HepG2 (cell line): ENCODE data around the gene TCAP. TPM values are rescaled to one million over a fixed set of nuclear protein-coding genes. Genes with fewer than 3 reads are reported as not detected.

Experiments
- ATAD3A ChIP-seq: sonication (generic); formaldehyde crosslinking; IDR thresholded peaks from 2 replicates; pipeline ENCODE4 v1.4.0; 2020; ENCODE audit warnings: missing genetic modification reagents
- E2F1 ChIP-seq: sonication (generic); formaldehyde crosslinking; IDR thresholded peaks from 2 replicates; pipeline ENCODE4 v1.5.0; 2020; ENCODE audit warnings: missing genetic modification reagents
- EED ChIP-seq: sonication (generic); formaldehyde crosslinking; IDR thresholded peaks from 2 replicates; pipeline ENCODE4 v1.5.0; 2020; ENCODE audit warnings: mild to moderate bottlenecking, missing genetic modification reagents
- FOXO1 ChIP-seq: sonication (generic); formaldehyde crosslinking; IDR thresholded peaks from 2 replicates; pipeline ENCODE4 v1.4.0; 2020; ENCODE audit warnings: missing genetic modification reagents
- FOXP1 ChIP-seq, 2 experiments: fragments of 450-650 bp in 1 of 2; IDR thresholded peaks; 2 replicates each; pipeline ENCODE4 v1.6.1; 2017 to 2018; ENCODE audit warnings: antibody characterized with exemption in 1 of 2
- HNRNPLL ChIP-seq: fragments of 200-400 bp; formaldehyde crosslinking; IDR thresholded peaks from 2 replicates; pipeline ENCODE4 v1.6.1; 2017; ENCODE audit warnings: mild to moderate bottlenecking, low read depth, low read length; ENCODE audit not compliant: poor library complexity, severe bottlenecking
- KMT2B ChIP-seq: IDR thresholded peaks from 2 replicates; pipeline ENCODE4 v1.6.1; 2016; ENCODE audit warnings: missing genetic modification reagents, missing compliant biosample characterization
- MTA3 ChIP-seq: sonication (generic); formaldehyde crosslinking; IDR thresholded peaks from 2 replicates; pipeline ENCODE4 v1.4.0; 2020; ENCODE audit warnings: missing genetic modification reagents
- NFIB ChIP-seq: sonication (generic); formaldehyde crosslinking; IDR thresholded peaks from 2 replicates; pipeline ENCODE4 v1.9.0; 2021; ENCODE audit warnings: missing genetic modification reagents, mild to moderate bottlenecking, borderline replicate concordance
- NFKB2 ChIP-seq: sonication (generic); formaldehyde crosslinking; IDR thresholded peaks from 2 replicates; pipeline ENCODE4 v1.4.0; 2020; ENCODE audit warnings: missing genetic modification reagents, borderline replicate concordance
- REPIN1 ChIP-seq: sonication (generic); formaldehyde crosslinking; IDR thresholded peaks from 2 replicates; pipeline ENCODE4 v1.8.0; 2022; ENCODE audit warnings: missing genetic modification reagents, low read depth, mild to moderate bottlenecking, borderline replicate concordance
- RNF2 ChIP-seq: fragments of 450-650 bp; conservative IDR thresholded peaks from 2 replicates; pipeline ENCODE4 v1.6.1; 2016; ENCODE audit warnings: low read depth
- U2AF2 ChIP-seq: fragments of 200-400 bp; formaldehyde crosslinking; IDR thresholded peaks from 2 replicates; pipeline ENCODE4 v1.6.1; 2017; ENCODE audit warnings: low read depth, mild to moderate bottlenecking, low read length
- ZNF263 ChIP-seq: sonication (generic); formaldehyde crosslinking; IDR thresholded peaks from 2 replicates; pipeline ENCODE4 v1.4.0; 2020; ENCODE audit warnings: missing genetic modification reagents
- ZNF30 ChIP-seq: sonication (generic); formaldehyde crosslinking; IDR thresholded peaks from 2 replicates; pipeline ENCODE4 v1.5.0; 2020; ENCODE audit warnings: mild to moderate bottlenecking, missing genetic modification reagents
- ZNF720 ChIP-seq: sonication (generic); formaldehyde crosslinking; IDR thresholded peaks from 2 replicates; pipeline ENCODE4 v1.4.0; 2020; ENCODE audit warnings: missing genetic modification reagents
- polyA plus RNA-seq, 8 experiments: library from polyadenylated mRNA; depleted of rRNA in 3 of 8; stranded (reverse) in 7 of 8; unstranded in 1 of 8; fragments of >200 nt; fragmentation: Illumina TruSeq in 4 of 8; extraction: Trizol in 4 of 8; gene quantifications; 2 replicates each; pipeline versions ENCODE4 v1.2.1 to v1.2.3, GENCODE V29; 2011 to 2016; ENCODE audit warnings: low read depth in 4 of 8, missing spikeins in 1 of 8, mixed read lengths in 1 of 8; ENCODE audit not compliant: insufficient read depth in 1 of 8
- total RNA-seq, 5 experiments: library from RNA; depleted of rRNA; stranded (reverse); fragments of >200 nt; fragmentation: Illumina TruSeq; extraction: Trizol; gene quantifications; 2 replicates each; pipeline ENCODE4 v1.2.3, GENCODE V29; 2016; ENCODE audit warnings: low read depth in 1 of 5
- TF ChIP-seq, protein P1 (sequence below): sonication (generic); formaldehyde crosslinking; IDR thresholded peaks from 2 replicates; pipeline ENCODE4 v1.4.0; 2020; ENCODE audit warnings: mild to moderate bottlenecking, missing genetic modification reagents
- TF ChIP-seq, protein P2 (sequence below): IDR thresholded peaks from 2 replicates; pipeline ENCODE4 v1.4.0; 2020; ENCODE audit warnings: mild to moderate bottlenecking, missing genetic modification reagents

Gene TCAP
- total and polyA plus RNA-seq, 2 of the 13 experiments (the other 11 are each of a cell fraction or from before 2014, with no cell fraction given) = 0.24 to 0.65 TPM

DNA sequence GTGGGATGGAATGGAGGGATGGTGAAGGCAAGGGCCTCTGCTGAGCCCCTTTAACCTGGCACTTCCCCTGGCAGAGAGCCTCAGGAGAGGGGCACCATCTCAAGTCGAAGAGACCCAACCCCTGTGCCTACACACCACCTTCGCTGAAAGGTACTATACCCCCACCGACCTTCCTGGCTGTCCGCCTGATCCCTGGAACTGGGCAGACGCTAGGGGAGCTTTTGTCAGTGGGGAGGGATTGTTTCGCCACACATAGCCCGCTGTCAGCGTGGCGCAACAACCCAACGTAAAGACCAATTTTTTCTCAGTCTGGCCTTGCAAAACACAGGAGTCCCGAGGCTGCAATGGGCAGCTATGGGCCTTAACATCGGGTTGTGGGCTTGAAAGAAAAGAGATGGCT lies 35.3 kb upstream of the TCAP start (continued):
- TF ChIP-seq, protein P1, sequence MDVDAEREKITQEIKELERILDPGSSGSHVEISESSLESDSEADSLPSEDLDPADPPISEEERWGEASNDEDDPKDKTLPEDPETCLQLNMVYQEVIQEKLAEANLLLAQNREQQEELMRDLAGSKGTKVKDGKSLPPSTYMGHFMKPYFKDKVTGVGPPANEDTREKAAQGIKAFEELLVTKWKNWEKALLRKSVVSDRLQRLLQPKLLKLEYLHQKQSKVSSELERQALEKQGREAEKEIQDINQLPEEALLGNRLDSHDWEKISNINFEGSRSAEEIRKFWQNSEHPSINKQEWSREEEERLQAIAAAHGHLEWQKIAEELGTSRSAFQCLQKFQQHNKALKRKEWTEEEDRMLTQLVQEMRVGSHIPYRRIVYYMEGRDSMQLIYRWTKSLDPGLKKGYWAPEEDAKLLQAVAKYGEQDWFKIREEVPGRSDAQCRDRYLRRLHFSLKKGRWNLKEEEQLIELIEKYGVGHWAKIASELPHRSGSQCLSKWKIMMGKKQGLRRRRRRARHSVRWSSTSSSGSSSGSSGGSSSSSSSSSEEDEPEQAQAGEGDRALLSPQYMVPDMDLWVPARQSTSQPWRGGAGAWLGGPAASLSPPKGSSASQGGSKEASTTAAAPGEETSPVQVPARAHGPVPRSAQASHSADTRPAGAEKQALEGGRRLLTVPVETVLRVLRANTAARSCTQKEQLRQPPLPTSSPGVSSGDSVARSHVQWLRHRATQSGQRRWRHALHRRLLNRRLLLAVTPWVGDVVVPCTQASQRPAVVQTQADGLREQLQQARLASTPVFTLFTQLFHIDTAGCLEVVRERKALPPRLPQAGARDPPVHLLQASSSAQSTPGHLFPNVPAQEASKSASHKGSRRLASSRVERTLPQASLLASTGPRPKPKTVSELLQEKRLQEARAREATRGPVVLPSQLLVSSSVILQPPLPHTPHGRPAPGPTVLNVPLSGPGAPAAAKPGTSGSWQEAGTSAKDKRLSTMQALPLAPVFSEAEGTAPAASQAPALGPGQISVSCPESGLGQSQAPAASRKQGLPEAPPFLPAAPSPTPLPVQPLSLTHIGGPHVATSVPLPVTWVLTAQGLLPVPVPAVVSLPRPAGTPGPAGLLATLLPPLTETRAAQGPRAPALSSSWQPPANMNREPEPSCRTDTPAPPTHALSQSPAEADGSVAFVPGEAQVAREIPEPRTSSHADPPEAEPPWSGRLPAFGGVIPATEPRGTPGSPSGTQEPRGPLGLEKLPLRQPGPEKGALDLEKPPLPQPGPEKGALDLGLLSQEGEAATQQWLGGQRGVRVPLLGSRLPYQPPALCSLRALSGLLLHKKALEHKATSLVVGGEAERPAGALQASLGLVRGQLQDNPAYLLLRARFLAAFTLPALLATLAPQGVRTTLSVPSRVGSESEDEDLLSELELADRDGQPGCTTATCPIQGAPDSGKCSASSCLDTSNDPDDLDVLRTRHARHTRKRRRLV (CRISPR knock-in tag) = 0 out of 2 replicates have a peak, but pooled peaks have one; percentile 11
- TF ChIP-seq KMT2B = no peak
- TF ChIP-seq, protein P2, sequence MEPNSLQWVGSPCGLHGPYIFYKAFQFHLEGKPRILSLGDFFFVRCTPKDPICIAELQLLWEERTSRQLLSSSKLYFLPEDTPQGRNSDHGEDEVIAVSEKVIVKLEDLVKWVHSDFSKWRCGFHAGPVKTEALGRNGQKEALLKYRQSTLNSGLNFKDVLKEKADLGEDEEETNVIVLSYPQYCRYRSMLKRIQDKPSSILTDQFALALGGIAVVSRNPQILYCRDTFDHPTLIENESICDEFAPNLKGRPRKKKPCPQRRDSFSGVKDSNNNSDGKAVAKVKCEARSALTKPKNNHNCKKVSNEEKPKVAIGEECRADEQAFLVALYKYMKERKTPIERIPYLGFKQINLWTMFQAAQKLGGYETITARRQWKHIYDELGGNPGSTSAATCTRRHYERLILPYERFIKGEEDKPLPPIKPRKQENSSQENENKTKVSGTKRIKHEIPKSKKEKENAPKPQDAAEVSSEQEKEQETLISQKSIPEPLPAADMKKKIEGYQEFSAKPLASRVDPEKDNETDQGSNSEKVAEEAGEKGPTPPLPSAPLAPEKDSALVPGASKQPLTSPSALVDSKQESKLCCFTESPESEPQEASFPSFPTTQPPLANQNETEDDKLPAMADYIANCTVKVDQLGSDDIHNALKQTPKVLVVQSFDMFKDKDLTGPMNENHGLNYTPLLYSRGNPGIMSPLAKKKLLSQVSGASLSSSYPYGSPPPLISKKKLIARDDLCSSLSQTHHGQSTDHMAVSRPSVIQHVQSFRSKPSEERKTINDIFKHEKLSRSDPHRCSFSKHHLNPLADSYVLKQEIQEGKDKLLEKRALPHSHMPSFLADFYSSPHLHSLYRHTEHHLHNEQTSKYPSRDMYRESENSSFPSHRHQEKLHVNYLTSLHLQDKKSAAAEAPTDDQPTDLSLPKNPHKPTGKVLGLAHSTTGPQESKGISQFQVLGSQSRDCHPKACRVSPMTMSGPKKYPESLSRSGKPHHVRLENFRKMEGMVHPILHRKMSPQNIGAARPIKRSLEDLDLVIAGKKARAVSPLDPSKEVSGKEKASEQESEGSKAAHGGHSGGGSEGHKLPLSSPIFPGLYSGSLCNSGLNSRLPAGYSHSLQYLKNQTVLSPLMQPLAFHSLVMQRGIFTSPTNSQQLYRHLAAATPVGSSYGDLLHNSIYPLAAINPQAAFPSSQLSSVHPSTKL = 0 out of 2 replicates have a peak, but pooled peaks have one; percentile 11
- TF ChIP-seq RNF2 = no peak
- no peak; the same call in 1 of the 2 replicates for TF ChIP-seq FOXO1 (CRISPR knock-in tag)
- TF ChIP-seq U2AF2 = no peak
- TF ChIP-seq NFKB2 (CRISPR knock-in tag) = no peak
- no peak for TF ChIP-seq NFIB (CRISPR knock-in tag)
- TF ChIP-seq HNRNPLL = peak; percentile 50
- no peak for TF ChIP-seq ZNF720 (CRISPR knock-in tag)
- no peak for TF ChIP-seq REPIN1 (CRISPR knock-in tag)
- no peak for TF ChIP-seq MTA3 (CRISPR knock-in tag)
- no peak for TF ChIP-seq ATAD3A
- TF ChIP-seq ZNF263 (CRISPR knock-in tag) = no peak
- TF ChIP-seq ZNF30 = no peak
- TF ChIP-seq FOXP1 (IDR thresholded peaks at IDR 0.05) = no peak
- TF ChIP-seq FOXP1 (CRISPR knock-in tag; IDR thresholded peaks at IDR 0.05) = no peak
- peak; percentile 69; the same call in 1 of the 2 replicates for TF ChIP-seq EED (CRISPR knock-in tag)
- no peak for TF ChIP-seq E2F1
